Right hindlimb (tissue), 1 donor: ENCODE results near the gene CKAP5.
A peak's percentile ranks its signal among the peaks of the same experiment; 100 is the strongest.
"Not testable (repeated sequence)": the region's sequence is repeated elsewhere in the genome, so short reads cannot be mapped to it uniquely, and the experiment has no call there.

Source experiments
- DNase-seq: peaks from one replicate; pipeline ENCODE4 v3.0.0-alpha.2; 2018

Gene CKAP5

DNA sequence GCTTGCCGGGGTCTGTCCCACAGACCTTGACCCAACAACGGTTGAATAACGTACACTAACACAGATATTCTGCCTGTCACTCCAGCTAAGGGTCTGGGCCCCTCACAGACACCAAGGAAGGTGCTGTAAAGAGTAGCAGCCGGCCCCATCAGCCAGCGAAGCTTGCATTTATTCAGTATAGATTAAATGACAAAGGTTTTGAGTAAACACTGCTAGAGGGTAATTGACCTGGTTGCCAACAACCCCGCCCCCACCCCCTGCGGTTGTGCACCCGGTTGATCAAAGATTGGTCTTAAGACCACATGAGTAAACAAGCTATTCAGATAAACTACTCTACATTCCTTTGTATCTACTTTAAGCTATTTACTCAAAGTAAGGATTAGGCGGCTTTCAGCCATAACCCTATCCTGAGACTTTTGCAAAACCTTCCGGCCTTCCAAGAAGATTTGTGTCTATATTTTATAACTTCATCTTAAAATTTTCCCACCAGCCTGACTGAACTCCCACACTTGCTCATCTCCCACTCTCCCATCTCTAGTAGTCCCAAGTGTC is 4.8 kb upstream of the CKAP5 start:
- no peak for DNase-seq

- no peak for DNase-seq
Measured at GRCh38 chr11:46849631-46850030, 3.6 kb upstream of the CKAP5 start.

DNA sequence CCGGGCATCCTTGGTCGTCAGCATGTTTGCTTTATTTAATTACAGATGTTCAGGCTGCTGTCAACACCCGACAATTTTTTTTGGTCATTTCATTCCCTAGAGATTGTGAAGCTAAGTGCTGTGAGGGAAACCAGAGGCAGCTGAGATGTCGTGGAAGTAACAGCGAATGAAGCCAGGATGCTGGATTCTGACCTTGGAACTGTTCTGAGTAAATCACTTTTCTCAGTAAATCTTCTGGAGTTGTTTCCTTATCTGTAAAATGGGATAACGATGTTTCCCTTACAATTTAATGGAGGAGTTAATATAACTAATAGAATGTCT is 390 bp upstream of the CKAP5 start:
- DNase-seq: no peak

DNA sequence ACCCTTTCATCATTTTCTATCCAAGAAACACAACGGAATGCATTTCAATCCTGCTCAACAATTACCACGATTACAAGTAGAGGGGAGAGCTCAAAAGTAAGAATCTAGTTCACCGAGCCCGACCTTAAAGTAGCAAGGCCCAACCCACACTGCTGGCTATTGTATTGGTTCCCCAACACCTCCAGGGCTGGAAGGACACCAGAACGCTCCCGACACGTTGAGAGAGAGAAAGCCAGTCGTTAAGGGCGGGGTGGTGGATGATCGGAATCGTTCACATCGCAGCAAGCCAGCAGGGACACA is 690 bp downstream of the CKAP5 start:
- no peak for DNase-seq

DNA sequence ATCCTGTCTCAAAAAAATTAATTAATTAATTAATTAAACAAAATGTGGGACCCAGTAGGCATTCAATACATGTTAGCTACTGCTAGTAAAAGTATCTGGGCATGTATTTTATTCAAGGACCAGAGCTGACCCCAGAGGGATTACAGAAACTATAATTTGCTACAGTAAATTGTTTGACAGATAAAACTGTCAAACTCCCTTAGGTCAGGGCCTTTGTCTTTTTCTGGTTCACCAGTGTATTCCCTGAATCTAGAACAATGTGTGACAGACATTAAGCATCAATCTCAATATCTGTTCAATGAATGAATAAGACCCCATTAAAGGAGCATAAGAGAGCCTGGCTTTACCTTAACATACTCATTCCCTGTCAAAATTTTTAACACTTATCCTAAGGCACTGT is 6.0 kb downstream of the CKAP5 start:
- no peak for DNase-seq

DNA sequence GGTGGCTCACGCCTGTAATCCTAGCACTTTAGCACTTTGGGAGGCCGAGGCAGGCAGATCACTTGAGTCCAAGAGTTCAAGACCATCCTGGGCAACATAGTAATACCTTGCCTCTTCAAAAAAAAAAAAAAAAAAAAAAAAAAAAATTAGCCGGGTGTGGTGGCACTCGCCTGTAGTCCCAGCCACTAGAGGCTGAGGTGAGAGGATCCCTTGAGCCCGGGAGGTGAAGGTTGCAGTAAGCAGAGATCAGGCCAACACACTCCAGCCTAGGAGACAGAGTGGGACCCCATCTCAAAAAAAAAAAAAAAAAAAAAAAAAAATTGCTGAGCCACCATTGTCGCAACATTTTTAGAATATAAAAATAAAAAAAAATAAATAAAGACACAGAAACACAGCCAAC is 7.6 kb downstream of the CKAP5 start:
- DNase-seq: no peak

GRCh38 chr11:46837860-46838259 is 8.2 kb downstream of the CKAP5 start:
- no peak for DNase-seq

DNA sequence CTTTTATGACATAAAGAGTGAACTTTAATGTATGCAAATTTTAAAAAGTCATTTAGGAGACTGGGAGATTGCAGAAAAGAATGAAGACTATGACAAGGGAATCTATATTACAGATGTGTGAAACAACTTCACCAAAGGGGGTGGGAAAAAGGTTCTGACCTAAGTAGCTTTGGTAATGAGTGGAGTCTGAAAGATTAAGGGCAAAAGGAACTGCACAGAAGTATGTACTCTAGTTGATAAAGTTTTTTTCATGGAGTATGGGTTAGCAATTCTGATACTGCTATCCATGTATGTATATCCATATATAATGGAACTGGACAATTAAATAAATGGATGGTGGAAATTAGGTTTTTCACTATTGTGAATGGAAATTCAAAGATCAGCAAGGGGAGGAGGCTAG is 9.2 kb downstream of the CKAP5 start:
- DNase-seq: no peak

GRCh38 chr11:46836431-46836830 is 9.6 kb downstream of the CKAP5 start:
- DNase-seq: no peak

DNA sequence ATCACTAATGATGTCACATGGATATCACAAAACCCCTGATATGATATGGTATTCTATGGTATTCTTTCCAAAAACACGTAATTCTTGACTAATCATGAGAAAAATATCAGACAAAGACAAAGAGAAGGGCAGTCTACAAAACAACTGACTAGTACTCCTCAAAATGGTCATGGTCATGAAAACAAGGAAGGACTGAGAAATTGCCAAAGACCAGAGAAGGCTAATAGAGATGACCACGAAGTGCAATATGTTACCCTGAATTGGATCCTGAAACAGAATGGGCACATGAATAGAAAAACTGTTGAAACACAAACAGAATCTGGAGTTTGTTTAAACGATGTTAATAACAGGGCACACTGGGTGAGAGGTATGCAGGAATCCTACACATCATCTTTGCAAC is 10.2 kb downstream of the CKAP5 start:
- no peak for DNase-seq

DNA sequence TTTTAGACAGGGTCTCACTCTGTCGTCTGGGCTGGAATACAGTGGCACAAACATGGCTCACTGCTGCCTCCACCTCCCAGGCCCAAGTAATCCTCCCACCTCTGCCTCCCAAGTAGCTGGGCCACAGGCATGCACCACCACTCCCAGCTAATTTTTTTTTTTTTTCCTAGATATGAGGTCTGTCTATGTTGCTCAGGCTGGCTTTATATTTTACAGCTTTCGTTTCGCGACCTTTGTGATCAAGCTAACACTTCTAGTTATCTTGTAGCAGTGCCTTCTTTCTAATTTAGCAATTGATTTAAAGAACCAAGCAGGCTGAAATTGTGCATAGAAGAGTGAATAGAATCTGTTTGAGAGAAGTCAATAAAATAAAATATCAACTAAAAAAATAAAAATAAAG is 11.3 kb downstream of the CKAP5 start:
- DNase-seq: no peak

DNA sequence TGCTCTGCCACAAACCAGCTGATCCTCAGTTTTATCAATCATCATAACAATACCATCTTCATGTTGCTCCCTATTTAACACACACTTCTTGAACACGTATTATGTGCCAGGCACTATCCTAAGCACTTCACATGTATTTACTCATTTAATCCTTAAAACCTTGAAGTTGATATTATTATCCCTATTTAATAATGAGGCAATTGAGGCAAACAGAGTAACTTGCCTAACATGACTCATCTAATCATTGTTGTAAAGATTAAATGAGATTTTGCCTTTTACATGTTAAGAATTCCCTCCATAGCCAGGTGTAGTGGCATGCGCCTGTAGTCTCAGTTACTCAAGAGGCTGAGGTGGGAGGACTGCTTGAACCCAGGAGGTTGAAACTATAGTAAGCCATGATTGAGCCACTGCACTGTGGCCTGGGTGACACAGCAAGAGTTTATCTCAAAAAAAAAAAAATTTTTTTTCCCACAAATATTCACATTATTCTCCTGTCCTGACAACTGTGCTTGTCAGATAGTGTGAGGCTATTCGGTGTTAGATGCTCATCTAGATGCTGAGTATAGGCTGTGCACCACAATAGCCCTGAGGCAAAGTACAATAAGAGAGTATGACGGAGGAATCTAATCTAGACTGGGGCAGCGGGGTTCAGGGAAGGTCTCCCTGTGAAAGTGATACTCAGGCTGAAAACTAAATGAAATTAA is 13.4 kb downstream of the CKAP5 start:
- DNase-seq: no peak

DNA sequence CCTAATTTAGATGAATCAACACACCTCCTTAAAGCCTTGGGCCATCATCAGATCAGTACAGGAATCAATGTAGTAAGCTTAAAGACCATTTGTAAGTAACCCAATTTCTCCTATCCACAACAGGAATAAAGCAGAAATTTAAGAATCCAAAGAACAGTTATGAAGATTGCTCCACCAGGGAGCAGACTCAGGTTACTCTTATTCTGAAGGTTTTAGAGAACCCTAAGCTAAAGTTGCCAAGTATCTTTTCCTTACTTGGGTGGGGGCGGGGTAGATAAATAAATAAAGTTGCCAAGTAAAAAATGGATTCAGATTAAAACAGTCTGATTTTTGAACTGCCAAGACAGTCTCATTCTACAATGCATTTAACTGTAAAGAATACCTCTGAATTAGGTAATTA is 18.1 kb downstream of the CKAP5 start:
- no peak for DNase-seq

- DNase-seq: peak; percentile 87
Measured at GRCh38 chr11:46826310-46827044, 19.6 kb downstream of the CKAP5 start.

DNA sequence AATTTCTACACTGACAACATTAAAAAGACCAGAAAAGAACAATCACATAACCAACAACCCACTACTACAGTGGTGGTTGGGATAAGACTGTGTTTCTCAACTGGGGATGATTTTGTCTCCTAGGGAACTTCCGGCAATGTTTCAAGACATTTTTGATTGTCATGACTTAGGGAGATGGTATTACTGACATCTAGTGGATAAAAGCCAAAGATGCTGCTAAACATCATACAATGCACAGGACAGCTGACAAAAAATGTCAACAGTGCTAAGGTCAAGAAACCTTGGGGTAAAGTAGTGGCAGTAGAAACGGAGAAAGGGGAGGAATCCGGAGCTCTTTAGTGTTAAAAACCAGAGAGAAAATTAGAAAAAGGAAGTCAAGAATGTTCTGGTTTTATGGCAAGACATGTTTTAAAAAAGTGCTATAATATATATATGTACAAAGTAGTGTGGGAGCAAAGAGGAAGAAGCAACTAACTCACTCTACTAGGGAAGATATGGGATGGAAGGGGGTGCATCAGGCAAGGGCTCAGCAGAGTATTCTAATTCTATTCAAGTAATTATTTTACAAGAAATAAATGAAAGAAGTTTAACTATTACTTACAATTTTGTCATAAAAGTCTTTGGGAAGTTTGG is 37.2 kb downstream of the CKAP5 start:
- DNase-seq: no peak

GRCh38 chr11:46801694-46802470 is 44.2 kb downstream of the CKAP5 start:
- no peak for DNase-seq

GRCh38 chr11:46800177-46800576 is 45.9 kb downstream of the CKAP5 start:
- DNase-seq: no peak

GRCh38 chr11:46799725-46800124 is 46.4 kb downstream of the CKAP5 start:
- DNase-seq: not testable (repeated sequence)

DNA sequence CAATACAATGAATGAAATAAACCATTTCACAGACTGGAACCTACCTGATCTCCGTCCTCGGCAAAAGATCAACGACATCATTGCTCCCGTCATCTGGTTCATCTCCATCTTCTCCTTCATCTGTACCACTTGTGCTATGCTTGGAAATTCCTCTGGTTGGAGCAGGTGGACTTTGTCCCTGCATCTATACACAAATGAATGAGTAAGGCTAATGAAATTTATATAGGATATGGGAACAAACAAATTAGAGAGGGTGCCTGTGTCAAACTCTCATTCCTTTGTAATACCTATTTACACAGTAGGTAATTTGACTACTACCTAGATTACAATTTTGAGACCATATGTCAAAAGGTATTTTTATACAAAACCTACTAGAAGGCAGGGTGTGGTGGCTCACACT is 67.7 kb downstream of the CKAP5 start:
- no peak for DNase-seq

DNA sequence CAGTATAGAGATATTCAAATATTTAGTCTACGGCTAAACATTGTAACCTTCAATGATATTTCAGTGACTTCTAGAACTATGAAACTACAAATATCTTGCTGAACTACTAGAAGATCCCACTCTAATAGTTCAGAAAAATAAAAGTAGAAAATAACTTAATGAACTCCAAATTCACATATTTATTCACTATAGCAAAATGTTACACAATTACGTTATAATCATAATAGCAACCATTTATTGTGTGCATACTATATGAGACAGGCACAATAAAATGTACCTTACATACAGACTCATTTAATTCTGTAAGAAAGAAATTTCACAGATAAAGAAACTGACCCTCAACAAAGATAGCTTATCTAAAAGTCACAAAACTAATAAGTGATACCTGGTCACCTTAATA is 69.2 kb downstream of the CKAP5 start:
- no peak for DNase-seq

DNA sequence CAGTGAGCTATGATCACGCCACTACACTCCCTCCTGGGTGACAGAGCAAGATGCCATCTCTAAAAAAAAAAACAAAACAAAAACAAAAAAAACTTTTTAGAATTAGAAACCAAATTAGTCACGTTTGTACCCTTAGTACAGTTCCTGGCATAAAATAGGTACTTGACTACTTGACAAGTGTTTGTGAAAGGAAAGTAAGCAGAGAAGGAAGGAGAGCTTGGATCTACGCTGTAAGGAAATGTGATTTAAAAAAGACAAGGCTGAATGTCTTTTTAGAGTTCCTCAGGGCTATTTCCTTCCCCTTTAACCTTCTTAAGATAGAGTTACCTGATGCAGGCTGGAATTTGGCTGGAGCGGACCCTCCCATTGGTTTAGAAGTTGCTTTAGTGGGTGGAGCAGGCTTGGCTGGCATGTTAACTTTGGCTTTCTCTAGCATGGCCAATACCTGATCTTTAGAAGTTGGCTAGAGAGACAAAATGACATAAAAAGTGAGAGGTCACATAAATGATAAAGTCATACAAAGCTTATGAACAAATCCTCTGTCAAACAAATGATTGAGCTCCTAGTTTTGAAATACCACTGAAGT is 76.4 kb downstream of the CKAP5 start:
- no peak for DNase-seq

DNA sequence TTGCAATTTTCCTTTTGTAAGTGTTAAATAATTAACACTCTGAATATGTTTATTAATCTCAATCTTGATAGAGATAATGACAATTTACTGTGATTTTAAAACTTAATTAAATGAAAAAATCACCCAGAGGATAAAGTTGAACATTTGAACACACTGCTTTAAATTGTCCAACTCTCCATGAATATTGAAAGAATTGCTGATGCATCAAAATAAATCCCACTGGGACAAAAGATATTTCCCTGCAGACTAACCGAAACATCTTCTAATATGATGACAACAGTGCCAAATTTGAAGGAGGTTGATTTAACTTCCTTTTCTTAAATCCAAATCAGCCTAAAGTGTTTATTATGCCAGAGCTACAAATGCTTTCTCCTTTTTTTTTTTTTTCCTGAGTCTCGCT is 79.4 kb downstream of the CKAP5 start:
- DNase-seq: no peak

GRCh38 chr11:46762248-46762647 is 83.8 kb downstream of the CKAP5 start:
- DNase-seq: no peak
